ENCODE data around the gene ZBTB18.

Gene ZBTB18

DNA sequence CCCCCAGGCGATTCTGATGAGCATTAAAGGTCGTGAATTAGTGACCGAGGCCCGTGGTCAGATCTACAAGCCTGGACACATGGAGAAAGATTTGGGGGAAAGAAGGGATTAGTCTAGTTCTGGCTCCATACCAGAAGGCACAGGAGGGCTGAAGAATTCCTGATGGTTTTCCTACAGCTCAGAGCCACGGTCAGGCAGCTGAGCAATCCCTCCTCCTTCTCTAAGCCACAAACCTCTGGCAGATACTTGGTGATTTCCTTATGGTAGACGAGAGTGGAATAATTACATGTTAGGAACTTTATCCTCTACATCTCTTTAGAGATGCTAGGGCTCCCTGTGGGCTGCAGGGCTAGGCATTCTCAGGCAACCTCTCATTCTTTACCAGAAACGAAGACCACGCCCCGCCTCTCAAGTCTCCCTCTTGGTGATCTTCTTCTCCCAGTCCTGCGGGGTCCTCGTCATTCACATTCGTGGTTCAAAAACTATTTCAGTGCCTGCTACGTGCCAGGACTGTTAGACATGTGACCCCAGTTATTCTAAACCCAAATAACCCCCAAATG lies 20.5 kb upstream of the ZBTB18 start:
- H2AFZ ChIP-seq (ENCODE audit: low read depth, low read length, severe bottlenecking), result no peak overlapping the region
- H3K4me3 ChIP-seq (ENCODE audit: insufficient read depth, low read length, poor library complexity, severe bottlenecking), result no peak overlapping the region
- no peak overlapping the region for H3K4me2 ChIP-seq (ENCODE audit: low read depth, low read length, poor library complexity, severe bottlenecking)
- H3K9ac ChIP-seq (ENCODE audit: low read length), result no peak overlapping the region
- H3K36me3 ChIP-seq (ENCODE audit: low read length), result no peaks in the 10 kb centered on the region
- no peaks in the 10 kb centered on the region for H4K20me1 ChIP-seq (ENCODE audit: low read depth, low read length)
- no peak overlapping the region for H3K27ac ChIP-seq (ENCODE audit: low read depth, low read length)
- no peaks in the 10 kb centered on the region for H3K79me2 ChIP-seq (ENCODE audit: insufficient read depth, low read length)
- H3F3A ChIP-seq (ENCODE audit: insufficient read depth), result no peaks in the 10 kb centered on the region
- no peak for TF ChIP-seq EZH2phosphoT487 (conservative IDR thresholded peaks at IDR 0.05; ENCODE audit: low read length)
- H3K9me2 ChIP-seq (replicated peaks; ENCODE audit: insufficient read depth, low read length), result no peaks in the 10 kb centered on the region
- H3K9me3 ChIP-seq (ENCODE audit: insufficient read depth, low read length), result no peaks in the 10 kb centered on the region
- no peaks in the 10 kb centered on the region for H3K27me3 ChIP-seq (ENCODE audit: low read length)

DNA sequence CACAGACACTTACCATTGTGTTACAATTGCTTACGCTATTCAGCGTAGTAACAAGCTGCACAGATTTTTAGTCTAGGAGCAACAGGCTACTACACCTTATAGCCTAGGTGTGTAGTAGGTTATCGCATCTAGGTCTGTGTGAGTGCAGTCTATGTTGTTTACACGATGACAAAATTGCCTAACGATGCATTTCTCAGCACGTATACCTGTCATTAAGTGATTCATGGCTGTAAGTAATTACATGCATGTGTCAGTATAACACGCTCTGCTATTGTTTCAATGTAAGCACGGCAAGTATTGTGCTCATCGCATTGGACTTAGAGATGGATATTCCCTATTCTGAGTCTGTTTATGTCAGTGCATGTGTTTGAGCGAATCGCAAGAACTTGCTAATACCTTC lies 15.7 kb upstream of the ZBTB18 start:
- Histone ChIP-seq H3K36me3 (ENCODE audit: low read length) (no peaks in the 10 kb centered on the region), H3K27me3 (ENCODE audit: low read length) (no peaks in the 10 kb centered on the region), H3K79me2 (ENCODE audit: insufficient read depth, low read length) (no peaks in the 10 kb centered on the region), H3F3A (ENCODE audit: insufficient read depth) (no peaks in the 10 kb centered on the region; the same call in 1 of the 2 replicates), H3K9ac (ENCODE audit: low read length) (no peak overlapping the region), H4K20me1 (ENCODE audit: low read depth, low read length) (no peaks in the 10 kb centered on the region), H3K9me2 (replicated peaks; ENCODE audit: insufficient read depth, low read length) (no peaks in the 10 kb centered on the region), H3K4me3 (ENCODE audit: insufficient read depth, low read length, poor library complexity, severe bottlenecking) (no peak overlapping the region), H2AFZ (ENCODE audit: low read depth, low read length, severe bottlenecking) (no peak overlapping the region), H3K9me3 (ENCODE audit: insufficient read depth, low read length) (no peaks in the 10 kb centered on the region), H3K4me2 (ENCODE audit: low read depth, low read length, poor library complexity, severe bottlenecking) (no peak overlapping the region), H3K27ac (ENCODE audit: low read depth, low read length) (no peak overlapping the region)
- TF ChIP-seq EZH2phosphoT487 (conservative IDR thresholded peaks at IDR 0.05; ENCODE audit: low read length), result no peak
- TF ChIP-seq, protein P1, sequence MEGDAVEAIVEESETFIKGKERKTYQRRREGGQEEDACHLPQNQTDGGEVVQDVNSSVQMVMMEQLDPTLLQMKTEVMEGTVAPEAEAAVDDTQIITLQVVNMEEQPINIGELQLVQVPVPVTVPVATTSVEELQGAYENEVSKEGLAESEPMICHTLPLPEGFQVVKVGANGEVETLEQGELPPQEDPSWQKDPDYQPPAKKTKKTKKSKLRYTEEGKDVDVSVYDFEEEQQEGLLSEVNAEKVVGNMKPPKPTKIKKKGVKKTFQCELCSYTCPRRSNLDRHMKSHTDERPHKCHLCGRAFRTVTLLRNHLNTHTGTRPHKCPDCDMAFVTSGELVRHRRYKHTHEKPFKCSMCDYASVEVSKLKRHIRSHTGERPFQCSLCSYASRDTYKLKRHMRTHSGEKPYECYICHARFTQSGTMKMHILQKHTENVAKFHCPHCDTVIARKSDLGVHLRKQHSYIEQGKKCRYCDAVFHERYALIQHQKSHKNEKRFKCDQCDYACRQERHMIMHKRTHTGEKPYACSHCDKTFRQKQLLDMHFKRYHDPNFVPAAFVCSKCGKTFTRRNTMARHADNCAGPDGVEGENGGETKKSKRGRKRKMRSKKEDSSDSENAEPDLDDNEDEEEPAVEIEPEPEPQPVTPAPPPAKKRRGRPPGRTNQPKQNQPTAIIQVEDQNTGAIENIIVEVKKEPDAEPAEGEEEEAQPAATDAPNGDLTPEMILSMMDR (IDR thresholded peaks at IDR 0.05; ENCODE audit: insufficient read depth, low read length, poor library complexity, severe bottlenecking), result no peak

DNA sequence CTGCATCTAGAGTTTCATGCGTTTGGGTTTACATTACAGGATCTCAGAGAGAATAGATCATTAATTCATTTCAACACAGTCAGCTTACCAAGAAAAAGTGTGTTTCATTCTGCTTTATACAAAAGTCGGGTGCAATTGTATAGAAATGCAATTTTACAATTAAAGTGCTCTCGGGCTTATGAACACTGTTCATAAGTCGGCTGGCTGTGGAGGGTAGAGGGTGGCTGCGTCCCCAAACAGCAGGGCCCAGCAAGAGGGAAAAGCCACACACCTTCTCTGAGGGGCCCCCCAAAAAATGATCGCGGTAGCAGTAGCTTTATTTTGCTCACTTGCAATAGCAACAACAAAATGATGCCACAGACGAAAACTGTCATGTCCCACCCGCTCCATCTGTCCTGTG lies 13.8 kb upstream of the ZBTB18 start:
- Histone ChIP-seq H2AFZ (ENCODE audit: low read depth, low read length, severe bottlenecking) (no peak overlapping the region), H3K9me2 (replicated peaks; ENCODE audit: insufficient read depth, low read length) (no peaks in the 10 kb centered on the region), H3K27ac (ENCODE audit: low read depth, low read length) (no peak overlapping the region), H3K9me3 (ENCODE audit: insufficient read depth, low read length) (no peaks in the 10 kb centered on the region), H3K4me3 (ENCODE audit: insufficient read depth, low read length, poor library complexity, severe bottlenecking) (no peak overlapping the region), H3K4me2 (ENCODE audit: low read depth, low read length, poor library complexity, severe bottlenecking) (no peak overlapping the region), H3K79me2 (ENCODE audit: insufficient read depth, low read length) (no peaks in the 10 kb centered on the region), H3K27me3 (ENCODE audit: low read length) (no peaks in the 10 kb centered on the region), H4K20me1 (ENCODE audit: low read depth, low read length) (no peaks in the 10 kb centered on the region), H3K36me3 (ENCODE audit: low read length) (no peaks in the 10 kb centered on the region), H3F3A (ENCODE audit: insufficient read depth) (no peaks in the 10 kb centered on the region; the same call in 1 of the 2 replicates), H3K9ac (ENCODE audit: low read length) (no peak overlapping the region)
- TF ChIP-seq, protein P1 (IDR thresholded peaks at IDR 0.05; ENCODE audit: insufficient read depth, low read length, poor library complexity, severe bottlenecking), result no peak
- TF ChIP-seq EZH2phosphoT487 (conservative IDR thresholded peaks at IDR 0.05; ENCODE audit: low read length), result no peak

DNA sequence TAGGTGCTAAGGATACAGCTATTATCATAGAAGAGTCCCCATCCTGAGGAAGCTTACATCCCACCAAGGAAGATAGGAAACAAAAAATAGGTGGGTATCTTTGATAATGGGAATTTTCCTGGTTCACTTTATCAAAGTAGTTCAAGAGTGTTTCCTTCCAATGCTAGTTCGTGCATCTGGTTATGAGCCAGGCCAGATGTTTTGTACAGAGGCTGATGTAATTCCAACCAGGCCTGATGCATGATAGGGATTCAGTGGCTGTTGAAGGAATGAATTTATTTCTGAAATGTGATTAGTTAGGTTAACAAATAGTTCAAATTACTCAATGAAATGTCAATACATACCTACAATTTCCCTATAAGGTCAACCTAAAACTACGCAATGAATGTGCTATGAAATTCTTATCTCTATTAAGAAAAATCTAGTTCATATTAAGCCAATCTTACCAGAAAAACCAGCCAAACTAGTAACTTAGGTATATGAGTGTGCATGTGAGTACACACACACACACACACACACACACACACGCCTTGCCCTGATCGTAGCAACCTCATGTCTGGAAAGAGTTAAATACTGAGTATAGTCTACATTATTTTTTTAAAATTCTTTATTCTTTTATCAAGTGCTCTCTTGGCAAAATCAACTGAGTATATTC lies 9.5 kb upstream of the ZBTB18 start:
- Histone ChIP-seq H3K9me3 (ENCODE audit: insufficient read depth, low read length) (no peaks in the 10 kb centered on the region), H3K36me3 (ENCODE audit: low read length) (no peaks in the 10 kb centered on the region), H3K79me2 (ENCODE audit: insufficient read depth, low read length) (no peaks in the 10 kb centered on the region), H3K4me3 (ENCODE audit: insufficient read depth, low read length, poor library complexity, severe bottlenecking) (no peak overlapping the region), H3K9ac (ENCODE audit: low read length) (no peak overlapping the region), H3K4me2 (ENCODE audit: low read depth, low read length, poor library complexity, severe bottlenecking) (no peak overlapping the region), H2AFZ (ENCODE audit: low read depth, low read length, severe bottlenecking) (no peak overlapping the region), H3K9me2 (replicated peaks; ENCODE audit: insufficient read depth, low read length) (no peaks in the 10 kb centered on the region), H3K27ac (ENCODE audit: low read depth, low read length) (no peak overlapping the region), H3K27me3 (ENCODE audit: low read length) (0 out of 2 replicates have a peak, but pooled peaks cover 2% of the 10 kb centered on the region), H4K20me1 (ENCODE audit: low read depth, low read length) (no peaks in the 10 kb centered on the region), H3F3A (ENCODE audit: insufficient read depth) (peaks cover under 1% of the 10 kb centered on the region; the same call in 1 of the 2 replicates)
- TF ChIP-seq EZH2phosphoT487 (conservative IDR thresholded peaks at IDR 0.05; ENCODE audit: low read length), result no peak
- TF ChIP-seq, protein P1 (IDR thresholded peaks at IDR 0.05; ENCODE audit: insufficient read depth, low read length, poor library complexity, severe bottlenecking), result no peak
